GM18873 (cell line): Measurements from ENCODE around the gene TPRX2.
"Not testable (repeated sequence)": the region's sequence is repeated elsewhere in the genome, so short reads cannot be mapped to it uniquely, and the experiment has no call there.

Experiments
- ATAC-seq: cut with Tn5 transposase; IDR thresholded peaks from one replicate; pipeline ENCODE4 v1.9.1; 2021; ENCODE audit warnings: mild to moderate bottlenecking, moderate library complexity, moderate number of reproducible peaks; ENCODE audit not compliant: unreplicated experiment, low FRiP score

TPRX2 gene

GRCh38 chr19:47858646-47859285 is at the start of gene TPRX2:
Gene TPRX2, plus strand, starts transcription at chr19:47859235. Its CDS starts 12 bp downstream, at chr19:47859247.
- ATAC-seq = not testable (repeated sequence)

GRCh38 chr19:47813304-47813994 is 45.6 kb upstream of the TPRX2 start:
- ATAC-seq = no peak

- no peak for ATAC-seq
Observed at GRCh38 chr19:47813995-47814328, 45.1 kb upstream of the TPRX2 start.

- ATAC-seq = not testable (repeated sequence)
Observed at GRCh38 chr19:47816270-47816669, 42.8 kb upstream of the TPRX2 start.

GRCh38 chr19:47818221-47818620 is 40.8 kb upstream of the TPRX2 start:
- ATAC-seq = not testable (repeated sequence)

GRCh38 chr19:47819858-47820257 is 39.2 kb upstream of the TPRX2 start:
- ATAC-seq = no peak

GRCh38 chr19:47820410-47820809 is 38.6 kb upstream of the TPRX2 start:
- ATAC-seq = no peak

GRCh38 chr19:47821460-47822020 is 37.5 kb upstream of the TPRX2 start, which contains the start of gene CRX:
Gene CRX, plus strand, starts transcription at chr19:47821937. Its CDS starts 12,507 bp downstream, at chr19:47834444.
- no peak for ATAC-seq

GRCh38 chr19:47824396-47824795 is 34.6 kb upstream of the TPRX2 start:
- no peak for ATAC-seq

- ATAC-seq = no peak
Observed at GRCh38 chr19:47826800-47827199, 32.2 kb upstream of the TPRX2 start.

- no peak for ATAC-seq
Observed at GRCh38 chr19:47832723-47833122, 26.3 kb upstream of the TPRX2 start.

GRCh38 chr19:47836038-47836437 is 23.0 kb upstream of the TPRX2 start:
- no peak for ATAC-seq

GRCh38 chr19:47839411-47839810 is 19.6 kb upstream of the TPRX2 start:
- ATAC-seq = no peak

- no peak for ATAC-seq
Observed at GRCh38 chr19:47839913-47840312, 19.1 kb upstream of the TPRX2 start.

GRCh38 chr19:47842941-47843340 is 16.1 kb upstream of the TPRX2 start:
- no peak for ATAC-seq

- ATAC-seq = no peak
Observed at GRCh38 chr19:47848425-47848822, 10.6 kb upstream of the TPRX2 start.

GRCh38 chr19:47848823-47849473 is 10.1 kb upstream of the TPRX2 start:
- no peak for ATAC-seq

GRCh38 chr19:47853003-47853402 is 6.0 kb upstream of the TPRX2 start:
- ATAC-seq = no peak

GRCh38 chr19:47854459-47854858 is 4.6 kb upstream of the TPRX2 start:
- ATAC-seq = no peak

GRCh38 chr19:47858231-47858630 is 804 bp upstream of the TPRX2 start:
- ATAC-seq = not testable (repeated sequence)

GRCh38 chr19:47859838-47860237 is 803 bp downstream of the TPRX2 start:
- ATAC-seq = not testable (repeated sequence)
